Motor neuron (in vitro differentiated cells): ENCODE data around the gene SUZ12. TPM values are rescaled to one million over a fixed set of nuclear protein-coding genes. Genes with fewer than 3 reads are reported as not detected.
A peak's percentile ranks its signal among the peaks of the same experiment; 100 is the strongest.
"Not testable (repeated sequence)": the region's sequence is repeated elsewhere in the genome, so short reads cannot be mapped to it uniquely, and the experiment has no call there.

Source experiments
- ATAC-seq, 8 experiments: fragments of 200-7000 bp; cut with Tn5 transposase; replicated peaks in 6 of 8; 2 replicates each; pipeline ENCODE4 v1.8.0; 2021; ENCODE audit warnings: mild to moderate bottlenecking in 8 of 8, moderate library complexity in 8 of 8
- H3K27ac ChIP-seq, 2 donors: fragments of 250-450 bp; sonication (Bioruptor Pico); 2 replicates each; pipeline ENCODE4 v1.9.0; 2021; ENCODE audit warnings: antibody characterized with exemption in 2 of 2, mild to moderate bottlenecking in 2 of 2, moderate library complexity in 1 of 2
- H3K4me1 ChIP-seq, 2 donors: fragments of 250-450 bp; sonication (Bioruptor Pico); replicated peaks in 1 of 2; 2 replicates each; pipeline ENCODE4 v1.6.1; 2021; ENCODE audit warnings: antibody characterized with exemption in 2 of 2, mild to moderate bottlenecking in 2 of 2, moderate library complexity in 1 of 2
- H3K4me3 ChIP-seq, 5 donors: fragments of 250-450 bp; sonication (Bioruptor Pico); 2 replicates each; pipeline ENCODE4 v1.9.0; 2021; ENCODE audit warnings: antibody characterized with exemption in 5 of 5, mild to moderate bottlenecking in 5 of 5, moderate library complexity in 4 of 5
- WGBS, 10 experiments: fragments of 450-650 bp; shearing (Covaris generic); methylation state at CpG; one replicate each; pipeline ENCODE4 v1.0.0; 2022; 5-methylcytosine and 5-hydroxymethylcytosine counted together
- in situ Hi-C, 9 experiments: fragments of 400-800 bp; cut with MboI; loops; one replicate each; pipeline ENCODE4 v1.15.0; 2021; ENCODE audit warnings: low sequenced_read_pairs in 9 of 9, low pct_unique_long_range_greater_than_20kb in 2 of 9; ENCODE audit not compliant: unreplicated experiment in 9 of 9
- total RNA-seq, 8 experiments: library from RNA; unstranded; fragments of 300-600 nt; gene quantifications; 2 replicates each; pipeline versions ENCODE4 v1.2.3 to v1.2.4, GENCODE V29; 2022

The SUZ12 gene
- total RNA-seq, 8 experiments from 2014 or later: 10.5 to 45.1 (median 14.3) TPM

DNA sequence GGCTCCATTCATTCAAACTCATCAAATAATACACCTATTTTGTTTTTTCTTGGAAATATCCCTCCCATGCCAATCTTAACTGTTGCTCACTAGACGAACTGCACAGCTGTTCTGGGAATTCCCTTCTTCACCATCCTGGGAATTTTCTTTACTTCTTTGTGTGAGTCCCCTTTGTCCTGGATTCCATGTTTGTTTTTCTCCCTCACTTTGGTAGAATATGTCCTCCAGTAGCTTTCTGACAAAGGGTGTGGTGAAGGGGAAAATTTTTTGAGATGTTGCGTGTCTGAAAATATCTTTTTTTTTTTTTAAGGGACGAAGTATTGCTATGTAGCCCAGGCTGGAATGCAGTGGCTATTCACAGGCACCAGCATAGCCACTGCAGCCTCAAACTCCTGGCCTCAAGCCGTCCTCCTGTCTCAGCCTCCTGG is 18.1 kb upstream of the SUZ12 start:
- H3K4me3 ChIP-seq: no peak overlapping the region
- ATAC-seq: peak in 3 of 8 experiments; percentile 19 to 67 (median 59)
- in situ Hi-C loops: no loop called here
- H3K27ac ChIP-seq: no peak overlapping the region
- whole genome bisulfite sequencing, 10 experiments: 25 to 72% (median 62%) methylated on average over 1 to 4 of the region's 4 CpGs
- H3K4me1 ChIP-seq: no peaks in the 10 kb centered on the region

DNA sequence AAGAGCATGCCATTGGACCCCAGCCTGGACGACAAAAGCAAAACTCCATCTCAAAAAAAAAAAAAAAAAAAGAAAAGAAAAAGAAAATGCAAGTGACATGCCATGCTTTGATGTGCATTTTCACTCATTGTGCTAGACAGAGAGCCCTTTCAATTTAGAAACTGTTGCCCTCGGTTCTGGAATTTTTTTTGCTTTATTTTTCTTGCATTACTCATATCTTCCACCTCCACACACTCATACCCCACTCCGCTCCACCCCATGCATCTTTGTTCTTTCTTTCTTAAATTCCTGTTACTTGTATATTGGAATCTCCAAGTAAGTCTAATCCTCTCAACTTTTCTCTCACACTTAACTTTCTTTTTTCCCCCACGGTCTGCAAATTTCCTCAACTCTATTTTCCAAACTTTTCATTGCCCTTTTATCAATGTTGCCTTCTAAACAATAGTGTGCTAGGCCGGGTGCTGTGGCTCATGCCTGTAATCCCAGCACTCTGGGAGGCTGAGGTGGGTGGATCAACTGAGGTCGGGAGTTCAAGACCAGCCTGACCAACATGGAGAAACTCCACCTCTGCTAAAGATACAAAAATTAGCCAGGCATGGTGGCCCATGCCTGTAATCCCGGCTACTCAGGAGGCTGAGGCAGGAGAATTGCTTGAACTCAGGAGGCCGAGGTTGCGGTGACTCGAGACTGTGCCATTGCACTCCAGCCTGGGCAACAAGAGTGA is 16.8 kb upstream of the SUZ12 start:
- no peak for ATAC-seq
- 60 to 93% (median 77%) methylated on average over 2 to 9 of the region's 10 CpGs for WGBS, 10 experiments
- no peak overlapping the region for H3K27ac ChIP-seq
- no peaks in the 10 kb centered on the region for H3K4me1 ChIP-seq
- no peak overlapping the region for H3K4me3 ChIP-seq
- in situ Hi-C loops: no loop called here

DNA sequence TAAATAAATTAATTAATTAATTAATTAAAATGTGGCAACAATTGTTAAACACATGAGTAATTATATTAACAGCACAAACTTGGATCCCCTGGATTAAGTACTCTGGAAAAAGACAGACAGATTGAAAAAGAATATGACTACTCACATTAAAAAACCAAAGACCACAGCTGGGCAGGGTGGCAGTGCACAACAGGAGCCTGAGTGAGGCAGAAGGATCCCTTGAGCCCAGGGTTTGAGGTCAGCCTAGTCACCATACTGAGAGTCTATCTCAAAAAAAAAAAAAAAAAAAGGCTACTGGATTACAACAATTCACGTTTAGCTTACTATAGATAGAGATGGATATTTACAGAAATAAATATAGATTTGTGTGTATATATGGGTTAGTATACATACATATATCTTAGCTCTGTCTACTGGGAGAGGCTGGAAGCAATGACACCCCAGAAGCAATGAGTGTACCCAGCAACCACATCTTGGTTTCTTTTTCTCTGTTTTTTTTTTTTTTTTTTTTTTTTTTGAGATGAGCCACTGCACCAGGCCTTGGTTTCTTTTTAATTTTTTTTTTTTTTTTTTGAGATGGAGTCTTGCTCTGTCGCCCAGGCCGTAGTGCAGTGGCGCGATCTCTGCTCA is 10.6 kb upstream of the SUZ12 start:
- no peak for ATAC-seq
- Histone ChIP-seq H3K4me1 (no peaks in the 10 kb centered on the region), H3K27ac (no peak overlapping the region), H3K4me3 (no peak overlapping the region)
- 64 to 100% (median 91%) methylated on average over 1 to 5 of the region's 5 CpGs; no CpG with 5 or more reads in 1 of the 10 experiments for WGBS, 10 experiments
- in situ Hi-C loops: no loop called here

DNA sequence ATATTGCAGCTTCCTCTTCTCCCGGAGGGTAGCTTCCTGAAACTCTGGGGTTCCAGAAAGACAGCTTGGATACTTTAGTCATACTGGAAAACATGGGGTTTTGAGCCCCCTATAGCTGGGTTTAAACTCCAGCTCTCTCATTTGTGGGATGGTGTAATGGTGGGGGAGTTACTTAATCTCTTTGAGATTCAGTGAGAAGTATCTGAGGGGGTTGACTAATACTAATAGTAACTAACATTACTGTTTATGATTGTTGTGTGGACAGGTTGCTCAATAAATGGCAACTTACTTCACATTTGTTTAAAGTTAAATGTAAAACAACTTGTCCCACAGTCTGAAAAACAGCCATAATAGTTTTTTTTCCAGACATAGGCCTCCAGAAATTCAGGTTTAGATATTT is 5.1 kb upstream of the SUZ12 start:
- in situ Hi-C loops: no loop called here
- no peaks in the 10 kb centered on the region for H3K4me1 ChIP-seq
- no peak overlapping the region for H3K27ac ChIP-seq
- 36 to 83% (median 73%) methylated on average over 1 of the region's 1 CpG; no CpG with 5 or more reads in 6 of the 10 experiments for WGBS, 10 experiments
- no peak overlapping the region for H3K4me3 ChIP-seq
- no peak for ATAC-seq

DNA sequence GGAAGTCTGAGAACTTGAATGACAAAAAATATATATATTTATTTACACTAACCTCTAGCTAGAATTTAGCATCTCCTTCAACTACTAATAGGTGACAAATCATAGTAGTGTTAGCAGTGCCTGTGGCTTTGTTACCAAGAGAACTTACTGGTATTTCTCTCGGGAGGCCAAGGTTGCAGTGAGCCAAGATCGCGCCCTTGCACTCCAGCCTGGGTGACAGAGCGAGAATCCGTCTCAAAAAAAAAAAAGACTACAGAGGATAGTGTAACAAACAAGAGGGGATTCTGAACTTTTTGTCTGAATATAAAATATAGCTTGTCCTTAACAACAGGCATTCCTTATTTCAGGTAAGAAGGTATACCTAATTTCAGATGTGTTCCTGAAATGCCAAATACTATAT is 1.3 kb upstream of the SUZ12 start:
- H3K4me3 ChIP-seq: no peak overlapping the region
- WGBS, 10 experiments: 60 to 100% (median 97%) methylated on average over 2 to 5 of the region's 5 CpGs; no CpG with 5 or more reads in 2 of the 10 experiments
- in situ Hi-C loops: no loop called here
- no peak overlapping the region for H3K27ac ChIP-seq
- H3K4me1 ChIP-seq: peaks cover 0 to 7% of the 10 kb centered on the region in 2 donors
- no peak for ATAC-seq

DNA sequence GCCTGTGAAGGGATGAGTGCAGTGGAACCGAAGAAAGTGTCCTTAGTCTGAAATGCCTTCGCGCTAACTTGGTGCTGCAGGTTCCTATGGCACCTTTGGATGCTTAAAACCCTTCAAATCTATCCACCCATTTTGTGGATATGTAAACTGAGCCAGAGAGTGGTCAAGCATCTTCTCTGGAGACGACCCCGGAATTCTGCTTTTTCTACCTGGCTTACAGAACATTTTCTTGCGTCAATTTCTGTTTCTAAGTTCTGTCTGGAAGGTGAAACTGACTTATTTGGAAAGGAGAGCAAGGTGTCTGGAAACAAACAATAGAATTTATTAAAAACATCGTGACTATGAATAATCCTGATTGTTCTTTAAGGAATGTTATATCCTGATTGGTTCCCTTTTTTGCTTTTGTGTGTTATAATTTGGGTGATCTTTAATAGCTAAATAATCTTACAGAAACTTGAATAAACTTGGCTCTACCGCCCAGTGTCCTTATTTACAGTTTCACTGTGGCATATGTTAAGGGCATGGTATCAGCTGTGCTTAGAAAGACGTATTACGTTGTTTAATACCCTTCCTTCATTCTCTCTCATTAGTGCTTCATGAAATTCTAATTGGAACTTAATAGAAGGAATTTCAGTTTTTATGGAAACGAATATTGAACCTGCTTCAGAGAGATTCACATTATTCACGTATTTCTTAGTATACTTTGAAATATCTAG is 1.3 kb downstream of the SUZ12 start:
- in situ Hi-C loops, H3K4me1 ChIP-seq, ATAC-seq, H3K27ac ChIP-seq: not testable (repeated sequence)
- 0 to 10% (median 2%) methylated on average over 2 to 7 of the region's 12 CpGs; no CpG with 5 or more reads in 3 of the 10 experiments for WGBS, 10 experiments
- H3K4me3 ChIP-seq: peak overlapping the region; percentile 33 to 44 (median 40)

DNA sequence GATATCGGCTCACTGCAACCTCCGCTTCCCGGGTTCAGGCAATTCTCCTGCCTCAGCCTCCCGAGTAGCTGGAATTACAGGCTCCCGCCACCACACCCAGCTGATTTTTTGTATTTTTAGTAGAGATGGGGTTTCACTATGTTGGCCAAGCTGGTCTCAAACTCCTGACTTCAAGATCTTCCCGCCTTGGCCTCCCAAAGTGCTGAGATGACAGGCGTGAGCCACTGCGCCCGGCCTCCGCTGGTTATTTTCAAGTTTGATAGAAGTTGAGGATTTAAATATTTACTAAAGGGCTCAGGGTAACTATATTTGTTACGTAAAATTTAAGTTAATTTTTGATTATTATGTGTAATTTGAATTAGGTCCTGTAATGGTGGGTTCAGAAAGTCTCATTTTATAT is 5.1 kb downstream of the SUZ12 start:
- H3K4me1 ChIP-seq, in situ Hi-C loops, ATAC-seq, H3K27ac ChIP-seq, H3K4me3 ChIP-seq: not testable (repeated sequence)
- 71 to 100% (median 100%) methylated on average over 1 to 8 of the region's 11 CpGs; no CpG with 5 or more reads in 1 of the 10 experiments for WGBS, 10 experiments

DNA sequence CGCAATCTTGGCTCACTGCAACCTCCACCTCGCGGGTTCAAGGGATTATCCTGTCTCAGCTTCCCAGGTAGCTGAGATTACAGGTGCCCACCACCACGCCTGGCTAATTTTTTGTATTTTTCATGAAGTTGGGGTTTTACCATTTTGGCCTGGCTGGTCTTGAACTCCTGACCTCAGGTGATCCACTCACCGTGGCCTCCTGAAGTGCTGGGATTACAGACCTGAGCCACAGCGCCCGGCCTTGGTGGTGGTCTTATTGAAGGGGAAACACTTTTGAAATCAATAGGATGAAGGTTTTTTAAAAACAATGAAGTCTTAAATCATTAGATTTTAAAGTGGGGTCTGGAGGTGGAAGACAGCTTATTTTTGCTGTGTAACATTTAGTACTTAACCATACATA is 5.6 kb downstream of the SUZ12 start:
- 88 to 100% (median 97%) methylated on average over 1 to 7 of the region's 7 CpGs for WGBS, 10 experiments
- ATAC-seq, H3K4me3 ChIP-seq, H3K4me1 ChIP-seq, in situ Hi-C loops, H3K27ac ChIP-seq: not testable (repeated sequence)

DNA sequence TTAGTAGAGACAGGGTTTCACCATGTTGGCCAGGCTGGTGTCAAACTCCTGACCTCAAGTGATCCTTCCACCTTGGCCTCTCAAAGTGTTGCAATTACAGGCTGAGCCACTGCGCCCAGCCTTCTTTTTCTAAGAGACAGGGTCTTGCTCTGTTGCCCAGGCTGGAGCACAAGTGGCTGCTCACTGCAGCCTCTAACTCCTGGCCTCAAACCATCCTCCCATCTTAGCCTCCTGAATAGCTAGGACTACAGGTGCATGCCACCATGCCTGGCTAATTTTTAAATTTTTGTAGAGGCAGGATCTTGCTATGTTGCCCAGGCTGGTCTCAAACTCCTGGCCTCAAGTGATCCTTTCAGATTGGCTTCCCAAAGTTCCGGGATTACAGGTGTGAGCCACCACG is 15.1 kb downstream of the SUZ12 start:
- WGBS, 10 experiments: 100% methylated on average over 1 of the region's 3 CpGs; no CpG with 5 or more reads in 9 of the 10 experiments
- not testable (repeated sequence) for H3K4me3 ChIP-seq, H3K27ac ChIP-seq, ATAC-seq, H3K4me1 ChIP-seq
- in situ Hi-C loops: loop anchor here in 1 of 9 experiments (25.0 kb wide), 1 partner anchor 1190 kb away; no protein-coding TSS in a partner anchor

DNA sequence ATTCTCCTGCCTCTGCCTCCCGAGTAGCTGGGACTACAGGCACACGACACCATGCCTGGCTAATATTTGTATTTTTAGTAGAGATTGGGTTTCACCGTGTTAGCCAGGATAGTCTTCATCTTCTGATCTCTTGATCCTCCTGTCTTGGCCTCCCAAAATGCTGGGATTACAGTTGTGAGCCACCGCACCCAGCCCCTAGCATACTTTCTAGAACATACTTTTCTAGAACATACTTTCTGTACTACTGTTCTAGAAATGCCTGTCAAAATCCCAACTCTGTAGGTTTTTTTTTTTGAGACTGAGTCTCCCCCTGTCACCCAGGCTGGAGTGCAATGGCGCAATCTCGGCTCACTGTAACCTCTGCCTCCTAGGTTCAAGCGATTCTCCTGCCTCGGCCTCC is 27.3 kb downstream of the SUZ12 start:
- not testable (repeated sequence) for H3K27ac ChIP-seq, H3K4me3 ChIP-seq, ATAC-seq, H3K4me1 ChIP-seq
- 75 to 100% (median 97%) methylated on average over 1 to 5 of the region's 8 CpGs; no CpG with 5 or more reads in 2 of the 10 experiments for WGBS, 10 experiments
- in situ Hi-C loops: loop anchor here in 1 of 9 experiments (25.0 kb wide), 1 partner anchor 1202 kb away; no protein-coding TSS in a partner anchor

DNA sequence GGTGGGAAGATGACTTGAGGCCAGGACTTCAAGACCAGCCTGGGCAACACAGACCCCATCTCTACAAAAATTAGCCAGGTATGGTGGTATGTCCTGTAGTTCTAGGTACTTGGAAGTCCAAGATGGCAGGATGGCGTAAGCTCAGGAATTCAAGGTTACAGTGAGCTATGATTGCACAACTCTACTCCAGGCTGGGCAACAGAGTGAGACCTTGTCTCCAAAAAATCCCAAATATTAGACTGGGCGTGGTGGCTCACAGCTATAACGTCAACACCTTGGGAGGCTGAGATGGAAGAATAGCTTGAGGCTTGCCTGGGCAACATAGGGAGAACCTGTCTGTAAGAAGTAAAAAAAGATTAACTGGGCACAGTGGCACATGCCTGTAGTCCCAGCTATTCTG is 30.8 kb downstream of the SUZ12 start:
- no peak for ATAC-seq
- 93 to 100% (median 100%) methylated on average over 1 to 3 of the region's 3 CpGs; no CpG with 5 or more reads in 5 of the 10 experiments for WGBS, 10 experiments
- in situ Hi-C loops: loop anchor here in 1 of 9 experiments (25.0 kb wide), 1 partner anchor 1205 kb away; no protein-coding TSS in a partner anchor
- no peaks in the 10 kb centered on the region for H3K4me1 ChIP-seq
- no peak overlapping the region for H3K27ac ChIP-seq
- H3K4me3 ChIP-seq: no peak overlapping the region

DNA sequence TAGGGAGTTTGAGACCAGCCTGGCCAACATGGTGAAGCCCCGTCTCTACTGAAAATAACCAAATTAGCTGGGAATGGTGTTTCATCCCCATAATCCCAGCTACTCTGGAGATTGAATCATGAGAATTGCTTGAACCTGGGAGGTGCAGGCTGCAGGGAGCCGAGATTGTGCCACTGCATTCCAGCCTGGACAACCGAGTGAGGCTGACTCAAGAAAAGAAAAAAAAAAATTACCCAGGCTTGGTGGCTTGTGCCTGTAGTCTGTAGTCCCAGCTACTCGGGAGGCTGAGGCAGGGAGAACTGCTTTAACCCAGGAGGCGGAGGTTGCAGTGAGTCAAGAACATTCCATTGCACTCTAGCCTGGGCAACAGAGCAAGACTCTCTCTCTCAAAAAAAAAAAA is 33.6 kb downstream of the SUZ12 start:
- not testable (repeated sequence) for H3K27ac ChIP-seq, ATAC-seq, H3K4me1 ChIP-seq, H3K4me3 ChIP-seq
- in situ Hi-C loops: loop anchor here in 1 of 9 experiments (25.0 kb wide), 1 partner anchor 1208 kb away; no protein-coding TSS in a partner anchor
- 62 to 100% (median 91%) methylated on average over 1 to 5 of the region's 5 CpGs; no CpG with 5 or more reads in 2 of the 10 experiments for WGBS, 10 experiments
